Lower lobe of right lung (tissue), 2 donors: Measurements from ENCODE around the gene ABHD1. TPM values are rescaled to one million over a fixed set of nuclear protein-coding genes. Genes with fewer than 3 reads are reported as not detected.

Experiments used
- ATAC-seq, 2 donors: fragments of 200-7000 bp; cut with Tn5 transposase; one replicate each; pipeline ENCODE4 v1.9.1; 2020 to 2022; ENCODE audit warnings: mild to moderate bottlenecking in 2 of 2, moderate library complexity in 2 of 2
- DNase-seq: peaks from one replicate; pipeline ENCODE4 v3.0.0-alpha.2; 2020
- H3K27ac ChIP-seq: fragments of 200-600 bp; one replicate; pipeline ENCODE4 v1.8.0; 2022
- H3K27me3 ChIP-seq: fragments of 200-600 bp; one replicate; pipeline ENCODE4 v1.8.0; 2022; ENCODE audit warnings: low read depth
- H3K36me3 ChIP-seq: fragments of 200-600 bp; one replicate; pipeline ENCODE4 v1.8.0; 2022; ENCODE audit warnings: mild to moderate bottlenecking
- H3K4me1 ChIP-seq: fragments of 200-600 bp; one replicate; pipeline ENCODE4 v1.8.0; 2022
- H3K4me3 ChIP-seq: fragments of 200-600 bp; one replicate; pipeline ENCODE4 v1.8.0; 2022; ENCODE audit warnings: mild to moderate bottlenecking
- H3K9me3 ChIP-seq: fragments of 200-600 bp; one replicate; pipeline ENCODE4 v1.8.0; 2022
- intact Hi-C: fragments of 100-400 bp; cut with DNase I; formaldehyde crosslinking; loops from one replicate; pipeline ENCODE4 v1.11.0; 2022
- total RNA-seq: library from RNA; stranded (reverse); fragmentation: NEBNext Ultra II Directional; extraction: Animal tissue kit (Norgen Biotek cat#: 25700); gene quantifications from one replicate; pipeline ENCODE4 v1.2.1, GENCODE V29; 2021
- TF ChIP-seq, protein P1 (sequence below): fragments of 200-600 bp; IDR thresholded peaks from one replicate; pipeline ENCODE4 v1.8.0; 2022; ENCODE audit warnings: antibody characterized with exemption, mild to moderate bottlenecking
- donor health status: DM: no; HTN: yes; CAD: no; lungs with severe emphysema.

The ABHD1 gene
- total RNA-seq, 1 donor from 2014 or later, result 0.21 TPM

DNA sequence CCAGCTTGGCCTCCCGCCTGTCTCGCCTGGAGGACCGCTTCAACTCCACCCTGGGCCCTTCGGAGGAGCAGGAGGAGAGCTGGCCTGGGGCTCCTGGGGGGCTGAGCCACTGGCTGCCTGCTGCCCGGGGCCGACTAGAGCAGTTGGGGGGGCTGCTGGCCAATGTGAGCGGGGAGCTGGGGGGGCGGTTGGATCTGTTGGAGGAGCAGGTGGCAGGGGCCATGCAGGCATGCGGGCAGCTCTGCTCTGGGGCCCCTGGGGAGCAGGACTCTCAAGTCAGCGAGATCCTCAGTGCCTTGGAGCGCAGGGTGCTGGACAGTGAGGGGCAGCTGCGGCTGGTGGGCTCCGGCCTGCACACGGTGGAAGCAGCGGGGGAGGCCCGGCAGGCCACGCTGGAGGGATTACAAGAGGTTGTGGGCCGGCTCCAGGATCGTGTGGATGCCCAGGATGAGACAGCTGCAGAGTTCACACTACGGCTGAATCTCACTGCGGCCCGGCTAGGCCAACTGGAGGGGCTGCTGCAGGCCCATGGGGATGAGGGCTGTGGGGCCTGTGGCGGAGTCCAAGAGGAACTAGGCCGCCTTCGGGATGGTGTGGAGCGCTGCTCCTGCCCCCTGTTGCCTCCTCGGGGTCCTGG lies 40.7 kb upstream of the ABHD1 start:
- intact Hi-C loops, result no loop called here
- no peak for DNase-seq

DNA sequence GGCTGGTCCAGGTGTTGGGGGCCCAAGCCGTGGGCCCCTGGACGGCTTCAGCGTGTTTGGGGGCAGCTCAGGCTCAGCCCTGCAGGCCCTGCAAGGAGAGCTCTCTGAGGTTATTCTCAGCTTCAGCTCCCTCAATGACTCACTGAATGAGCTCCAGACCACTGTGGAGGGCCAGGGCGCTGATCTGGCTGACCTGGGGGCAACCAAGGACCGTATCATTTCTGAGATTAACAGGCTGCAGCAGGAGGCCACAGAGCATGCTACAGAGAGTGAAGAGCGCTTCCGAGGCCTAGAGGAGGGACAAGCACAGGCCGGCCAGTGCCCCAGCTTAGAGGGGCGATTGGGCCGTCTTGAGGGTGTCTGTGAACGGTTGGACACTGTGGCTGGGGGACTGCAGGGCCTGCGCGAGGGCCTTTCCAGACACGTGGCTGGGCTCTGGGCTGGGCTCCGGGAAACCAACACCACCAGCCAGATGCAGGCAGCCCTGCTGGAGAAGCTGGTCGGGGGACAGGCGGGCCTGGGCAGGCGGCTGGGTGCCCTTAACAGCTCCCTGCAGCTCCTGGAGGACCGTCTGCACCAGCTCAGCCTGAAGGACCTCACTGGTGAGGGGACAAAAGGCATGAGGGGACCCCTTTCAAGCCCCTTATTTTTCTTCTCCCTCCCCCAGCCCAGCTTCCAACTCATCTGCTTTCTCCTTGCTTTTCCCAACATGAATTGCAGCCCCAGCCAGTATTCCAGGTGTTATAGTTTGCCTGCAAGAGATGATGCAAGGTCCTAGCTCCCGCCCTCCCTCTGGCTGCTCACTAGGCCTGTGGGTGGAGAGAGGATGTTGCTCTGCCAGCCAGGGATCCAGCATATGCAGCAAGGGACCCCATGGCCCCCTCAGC lies 40.0 kb upstream of the ABHD1 start:
- intact Hi-C loops, result no loop called here
- no peak overlapping the region for H3K4me3 ChIP-seq
- H3K27ac ChIP-seq, result no peak overlapping the region
- no peaks in the 10 kb centered on the region for H3K9me3 ChIP-seq
- TF ChIP-seq, protein P1, sequence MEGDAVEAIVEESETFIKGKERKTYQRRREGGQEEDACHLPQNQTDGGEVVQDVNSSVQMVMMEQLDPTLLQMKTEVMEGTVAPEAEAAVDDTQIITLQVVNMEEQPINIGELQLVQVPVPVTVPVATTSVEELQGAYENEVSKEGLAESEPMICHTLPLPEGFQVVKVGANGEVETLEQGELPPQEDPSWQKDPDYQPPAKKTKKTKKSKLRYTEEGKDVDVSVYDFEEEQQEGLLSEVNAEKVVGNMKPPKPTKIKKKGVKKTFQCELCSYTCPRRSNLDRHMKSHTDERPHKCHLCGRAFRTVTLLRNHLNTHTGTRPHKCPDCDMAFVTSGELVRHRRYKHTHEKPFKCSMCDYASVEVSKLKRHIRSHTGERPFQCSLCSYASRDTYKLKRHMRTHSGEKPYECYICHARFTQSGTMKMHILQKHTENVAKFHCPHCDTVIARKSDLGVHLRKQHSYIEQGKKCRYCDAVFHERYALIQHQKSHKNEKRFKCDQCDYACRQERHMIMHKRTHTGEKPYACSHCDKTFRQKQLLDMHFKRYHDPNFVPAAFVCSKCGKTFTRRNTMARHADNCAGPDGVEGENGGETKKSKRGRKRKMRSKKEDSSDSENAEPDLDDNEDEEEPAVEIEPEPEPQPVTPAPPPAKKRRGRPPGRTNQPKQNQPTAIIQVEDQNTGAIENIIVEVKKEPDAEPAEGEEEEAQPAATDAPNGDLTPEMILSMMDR, result no peak
- no peaks in the 10 kb centered on the region for H3K36me3 ChIP-seq
- no peak for ATAC-seq
- H3K27me3 ChIP-seq, result no peaks in the 10 kb centered on the region
- no peak for DNase-seq
- peaks cover 50% of the 10 kb centered on the region for H3K4me1 ChIP-seq

More for the DNA sequence above, 40.7 kb upstream of the ABHD1 start:
- ATAC-seq, result no peak
- TF ChIP-seq, protein P1, result no peak
- no peak overlapping the region for H3K27ac ChIP-seq
- H3K4me1 ChIP-seq, result peaks cover 50% of the 10 kb centered on the region
- no peaks in the 10 kb centered on the region for H3K9me3 ChIP-seq
- no peaks in the 10 kb centered on the region for H3K27me3 ChIP-seq
- H3K36me3 ChIP-seq, result no peaks in the 10 kb centered on the region
- no peak overlapping the region for H3K4me3 ChIP-seq

DNA sequence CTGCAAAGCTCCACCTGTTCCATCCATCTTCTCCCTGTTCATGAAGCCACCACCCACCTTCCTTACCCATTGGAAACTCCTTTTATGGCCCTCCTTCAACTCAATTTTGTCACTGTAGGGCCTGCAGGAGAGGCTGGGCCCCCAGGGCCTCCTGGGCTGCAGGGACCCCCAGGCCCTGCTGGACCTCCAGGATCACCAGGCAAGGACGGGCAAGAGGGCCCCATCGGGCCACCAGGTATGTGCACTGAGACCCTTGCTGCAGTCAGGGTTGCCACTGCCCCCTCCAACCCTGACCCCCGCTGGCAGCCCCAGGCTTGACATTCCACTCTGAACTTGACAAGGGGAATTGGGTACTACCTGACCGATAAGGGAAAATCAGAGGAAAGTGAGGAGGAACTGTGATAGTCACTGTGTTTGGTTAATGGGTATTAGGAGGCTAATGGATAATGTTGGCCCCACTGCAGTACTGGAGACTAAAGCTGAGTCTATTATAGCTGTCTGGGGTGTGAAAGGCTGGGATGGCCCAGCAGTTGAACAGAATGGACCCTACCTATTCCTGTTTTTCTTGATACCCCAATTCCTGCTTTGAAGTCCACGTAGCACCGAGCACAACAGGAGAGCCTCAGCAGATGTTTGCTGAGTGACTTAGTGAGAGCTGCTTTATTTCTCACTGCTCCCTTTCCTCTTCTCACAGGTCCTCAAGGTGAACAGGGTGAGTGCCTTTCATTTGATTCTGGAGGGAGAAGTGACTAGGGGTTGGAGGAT lies 39.1 kb upstream of the ABHD1 start:
- intact Hi-C loops, result no loop called here

DNA sequence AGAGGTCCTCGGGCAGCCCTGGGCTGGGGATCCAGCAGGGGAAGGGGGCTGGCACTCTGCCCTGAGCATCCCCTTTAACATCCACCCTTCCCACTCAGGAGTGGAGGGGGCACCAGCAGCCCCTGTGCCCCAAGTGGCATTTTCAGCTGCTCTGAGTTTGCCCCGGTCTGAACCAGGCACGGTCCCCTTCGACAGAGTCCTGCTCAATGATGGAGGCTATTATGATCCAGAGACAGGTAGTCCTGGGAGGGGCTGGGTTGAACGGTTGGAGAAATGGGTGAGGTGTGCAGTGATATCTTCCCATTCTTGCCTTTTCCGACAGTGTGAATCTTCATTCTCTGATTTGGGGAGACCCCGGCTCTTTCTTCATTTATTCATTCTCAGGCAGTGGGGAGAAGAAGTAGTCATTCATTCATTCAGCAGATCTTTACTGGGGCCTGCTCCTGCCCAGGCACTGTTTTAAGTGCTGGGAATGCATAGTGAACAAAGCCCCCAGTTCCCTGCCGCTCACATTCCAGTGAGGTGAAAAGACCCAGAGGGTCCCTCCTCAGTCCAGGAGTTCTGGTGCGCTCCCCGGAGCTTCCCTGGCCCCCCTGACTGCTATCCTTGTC lies 38.4 kb upstream of the ABHD1 start:
- no peaks in the 10 kb centered on the region for H3K36me3 ChIP-seq
- peaks cover 47% of the 10 kb centered on the region for H3K4me1 ChIP-seq
- H3K27ac ChIP-seq, result peak overlapping the region; percentile 92
- ATAC-seq (no peak), DNase-seq (no peak)
- intact Hi-C loops, result no loop called here
- peak overlapping the region; percentile 73 for H3K4me3 ChIP-seq
- TF ChIP-seq, protein P1, result no peak
- no peaks in the 10 kb centered on the region for H3K9me3 ChIP-seq
- H3K27me3 ChIP-seq, result no peaks in the 10 kb centered on the region

More for the DNA sequence above, 39.1 kb upstream of the ABHD1 start:
- Histone ChIP-seq H3K9me3 (no peaks in the 10 kb centered on the region), H3K27me3 (no peaks in the 10 kb centered on the region), H3K4me1 (peaks cover 50% of the 10 kb centered on the region), H3K4me3 (no peak overlapping the region), H3K27ac (no peak overlapping the region), H3K36me3 (no peaks in the 10 kb centered on the region)
- DNase-seq (no peak), ATAC-seq (no peak)
- TF ChIP-seq, protein P1, result no peak

DNA sequence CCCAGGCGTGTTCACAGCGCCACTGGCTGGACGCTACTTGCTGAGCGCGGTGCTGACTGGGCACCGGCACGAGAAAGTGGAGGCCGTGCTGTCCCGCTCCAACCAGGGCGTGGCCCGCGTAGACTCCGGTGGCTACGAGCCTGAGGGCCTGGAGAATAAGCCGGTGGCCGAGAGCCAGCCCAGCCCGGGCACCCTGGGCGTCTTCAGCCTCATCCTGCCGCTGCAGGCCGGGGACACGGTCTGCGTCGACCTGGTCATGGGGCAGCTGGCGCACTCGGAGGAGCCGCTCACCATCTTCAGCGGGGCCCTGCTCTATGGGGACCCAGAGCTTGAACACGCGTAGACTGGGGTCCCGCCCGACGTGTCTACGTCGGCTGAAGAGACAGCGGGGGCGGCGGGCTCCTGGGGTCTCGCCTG lies 37.9 kb upstream of the ABHD1 start:
- peak overlapping the region; percentile 92 for H3K27ac ChIP-seq
- DNase-seq, result peak; percentile 88
- H3K9me3 ChIP-seq, result no peaks in the 10 kb centered on the region
- H3K4me3 ChIP-seq, result peak overlapping the region; percentile 73
- peak; percentile 60 to 74 for ATAC-seq
- TF ChIP-seq, protein P1, result peak; percentile 49
- H3K27me3 ChIP-seq, result no peaks in the 10 kb centered on the region
- intact Hi-C loops, result no loop called here
- no peaks in the 10 kb centered on the region for H3K36me3 ChIP-seq
- peaks cover 42% of the 10 kb centered on the region for H3K4me1 ChIP-seq
